ENCODE measurements around the gene CLBA1. TPM values are rescaled to one million over a fixed set of nuclear protein-coding genes. Genes with fewer than 3 reads are reported as not detected.
A peak's percentile ranks its signal among the peaks of the same experiment; 100 is the strongest.
"Not testable (repeated sequence)": the region's sequence is repeated elsewhere in the genome, so short reads cannot be mapped to it uniquely, and the experiment has no call there.

The CLBA1 gene
- total and polyA plus RNA-seq, 2 donors from 2014 or later: 13.2 to 22.6 TPM

DNA sequence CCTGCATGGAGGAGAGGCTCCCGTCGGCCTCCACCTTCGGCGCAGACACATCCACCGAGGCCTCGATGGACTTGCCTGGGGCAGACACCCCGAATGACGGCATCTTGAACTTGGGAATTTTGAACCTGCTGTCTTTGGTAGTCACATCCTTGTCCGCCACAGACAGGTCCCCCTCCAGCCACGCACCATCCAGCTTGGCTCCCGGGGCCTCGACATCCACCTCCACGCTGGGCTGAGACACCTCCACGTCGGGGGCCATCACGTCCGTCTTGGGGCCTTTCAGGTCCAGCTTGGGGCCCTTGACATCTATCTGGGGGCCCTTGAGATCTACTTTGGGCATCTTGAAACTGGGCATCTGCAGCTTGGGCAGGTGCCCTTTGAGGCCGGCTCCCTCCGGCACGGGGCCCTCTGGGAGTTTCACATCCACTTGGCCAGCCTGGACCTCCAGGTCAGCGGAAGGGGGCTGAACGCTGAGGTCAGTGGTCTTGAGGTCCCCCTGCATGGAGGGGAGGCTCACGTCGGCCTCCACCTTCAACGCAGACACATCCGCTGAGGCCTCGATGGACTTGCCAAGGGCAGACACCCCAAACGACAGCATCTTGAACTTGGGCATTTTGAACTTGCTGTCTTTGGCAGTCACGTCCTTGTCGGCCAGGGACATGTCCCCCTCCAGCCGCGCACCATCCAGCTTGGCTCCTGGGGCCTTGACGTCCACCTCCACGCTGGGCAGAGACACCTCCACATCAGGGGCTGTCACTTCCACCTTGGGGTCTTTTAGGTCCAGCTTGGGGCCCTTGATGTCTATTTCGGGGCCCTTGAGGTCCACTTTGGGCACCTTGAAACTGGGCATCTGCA is 37.5 kb upstream of the CLBA1 start:
- H3K9me3 ChIP-seq (ENCODE audit: control insufficient read depth in 2 of 3, insufficient read depth in 1 of 3, low read length in 3 of 3); FAIRE-seq: not testable (repeated sequence)

DNA sequence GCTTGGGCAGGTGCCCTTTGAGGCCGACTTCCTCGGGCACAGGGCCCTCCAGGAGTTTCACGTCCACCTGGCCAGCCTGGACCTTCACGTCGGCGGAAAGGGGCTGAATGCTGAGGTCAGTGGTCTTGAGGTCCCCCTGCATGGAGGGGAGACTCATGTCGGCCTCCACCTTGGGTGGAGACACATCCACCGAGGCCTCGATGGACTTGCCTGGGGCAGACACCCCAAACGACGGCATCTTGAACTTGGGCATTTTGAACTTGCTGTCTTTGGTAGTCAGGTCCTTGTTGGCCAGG is 36.9 kb upstream of the CLBA1 start:
- Histone ChIP-seq H3K4me1 (ENCODE audit: control insufficient read depth in 2 of 3, insufficient read depth in 2 of 3, low read depth in 1 of 3, low read length in 3 of 3) (no peaks in the 10 kb centered on the region), H3K4me3 (ENCODE audit: low read length in 3 of 3) (no peak overlapping the region), H3K9ac (ENCODE audit: low read length in 3 of 3) (no peak overlapping the region), H3K27me3 (ENCODE audit: control insufficient read depth, insufficient read depth, low read length) (no peaks in the 10 kb centered on the region), H3K27ac (ENCODE audit: low read depth in 2 of 2, low read length in 2 of 2) (no peak overlapping the region), H3K9me3 (ENCODE audit: control insufficient read depth in 2 of 3, insufficient read depth in 1 of 3, low read length in 3 of 3) (no peaks in the 10 kb centered on the region), H3K36me3 (ENCODE audit: control insufficient read depth in 2 of 3, insufficient read depth in 3 of 3, low read length in 3 of 3) (no peaks in the 10 kb centered on the region)
- DNase-seq: no peak
- no peak for FAIRE-seq
- no peak for TF ChIP-seq CTCF (IDR thresholded peaks at IDR 0.05; ENCODE audit: borderline replicate concordance, extremely low read depth, insufficient read depth)
- intact Hi-C loops (cut with DNase I): no loop called here

More for the DNA sequence above, 37.5 kb upstream of the CLBA1 start:
- H3K9ac ChIP-seq (ENCODE audit: low read length in 3 of 3); H3K4me3 ChIP-seq (ENCODE audit: low read length in 3 of 3); H3K36me3 ChIP-seq (ENCODE audit: control insufficient read depth in 2 of 3, insufficient read depth in 3 of 3, low read length in 3 of 3); H3K27me3 ChIP-seq (ENCODE audit: control insufficient read depth, insufficient read depth, low read length); H3K27ac ChIP-seq (ENCODE audit: low read depth in 2 of 2, low read length in 2 of 2); H3K4me1 ChIP-seq (ENCODE audit: control insufficient read depth in 2 of 3, insufficient read depth in 2 of 3, low read depth in 1 of 3, low read length in 3 of 3); intact Hi-C loops (cut with DNase I): not testable (repeated sequence)
- peak in 1 of 5 donors; percentile 53 for DNase-seq

DNA sequence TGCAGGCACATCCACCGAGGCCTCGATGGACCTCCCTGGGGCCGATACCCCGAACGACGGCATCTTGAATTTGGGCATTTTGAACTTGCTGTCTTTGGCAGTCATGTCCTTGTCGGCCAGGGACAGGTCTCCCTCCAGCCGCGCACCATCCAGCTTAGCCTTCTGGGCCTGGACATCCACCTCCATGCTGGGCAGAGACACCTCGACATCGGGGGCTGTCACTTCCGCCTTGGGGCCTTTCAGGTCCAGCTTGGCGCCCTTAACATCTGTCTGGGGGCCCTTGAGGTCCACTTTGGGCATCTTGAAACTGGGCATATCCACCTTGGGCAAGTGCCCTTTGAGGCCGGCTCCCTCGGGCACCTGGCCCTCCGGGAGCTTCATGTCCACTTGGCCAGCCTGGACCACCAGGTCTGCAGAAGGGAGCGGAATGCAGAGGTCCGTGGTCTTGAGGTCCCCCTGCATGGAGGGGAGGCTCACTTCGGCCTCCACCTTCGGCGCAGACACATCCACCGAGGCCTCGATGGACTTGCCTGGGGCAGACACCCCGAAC is 36.1 kb upstream of the CLBA1 start:
- H3K27me3 ChIP-seq (ENCODE audit: control insufficient read depth, insufficient read depth, low read length); H3K4me3 ChIP-seq (ENCODE audit: low read length in 3 of 3); H3K9ac ChIP-seq (ENCODE audit: low read length in 3 of 3); FAIRE-seq; H3K4me1 ChIP-seq (ENCODE audit: control insufficient read depth in 2 of 3, insufficient read depth in 2 of 3, low read depth in 1 of 3, low read length in 3 of 3); H3K36me3 ChIP-seq (ENCODE audit: control insufficient read depth in 2 of 3, insufficient read depth in 3 of 3, low read length in 3 of 3); H3K27ac ChIP-seq (ENCODE audit: low read depth in 2 of 2, low read length in 2 of 2); intact Hi-C loops (cut with DNase I); H3K9me3 ChIP-seq (ENCODE audit: control insufficient read depth in 2 of 3, insufficient read depth in 1 of 3, low read length in 3 of 3): not testable (repeated sequence)
- peak in 1 of 5 donors; percentile 67 for DNase-seq

GRCh38 chr14:104950021-104950420 is 35.6 kb upstream of the CLBA1 start:
- H3K4me1 ChIP-seq (ENCODE audit: control insufficient read depth in 2 of 3, insufficient read depth in 2 of 3, low read depth in 1 of 3, low read length in 3 of 3): no peaks in the 10 kb centered on the region
- no peak for FAIRE-seq
- intact Hi-C loops (cut with DNase I): no loop called here

DNA sequence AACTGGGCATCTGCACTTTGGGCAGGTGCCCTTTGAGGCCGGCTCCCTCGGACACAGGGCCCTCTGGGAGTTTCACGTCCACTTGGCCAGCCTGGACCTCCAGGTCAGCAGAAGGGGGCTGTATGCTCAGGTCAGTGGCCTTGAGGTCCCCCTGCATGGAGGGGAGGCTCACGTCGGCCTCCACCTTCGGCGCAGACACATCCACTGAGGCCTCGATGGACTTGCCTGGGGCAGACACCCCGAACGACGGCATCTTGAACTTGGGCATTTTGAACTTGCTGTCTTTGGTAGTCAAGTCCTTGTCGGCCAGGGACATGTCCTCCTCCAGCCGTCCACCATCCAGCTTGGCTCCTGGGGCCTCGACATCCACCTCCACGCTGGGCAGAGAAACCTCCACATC is 34.9 kb upstream of the CLBA1 start:
- peak in 1 of 5 donors; percentile 22 for DNase-seq
- H3K27me3 ChIP-seq (ENCODE audit: control insufficient read depth, insufficient read depth, low read length); H3K36me3 ChIP-seq (ENCODE audit: control insufficient read depth in 2 of 3, insufficient read depth in 3 of 3, low read length in 3 of 3); H3K4me3 ChIP-seq (ENCODE audit: low read length in 3 of 3); FAIRE-seq; H3K9me3 ChIP-seq (ENCODE audit: control insufficient read depth in 2 of 3, insufficient read depth in 1 of 3, low read length in 3 of 3); H3K4me1 ChIP-seq (ENCODE audit: control insufficient read depth in 2 of 3, insufficient read depth in 2 of 3, low read depth in 1 of 3, low read length in 3 of 3); H3K27ac ChIP-seq (ENCODE audit: low read depth in 2 of 2, low read length in 2 of 2); intact Hi-C loops (cut with DNase I); H3K9ac ChIP-seq (ENCODE audit: low read length in 3 of 3): not testable (repeated sequence)

More at GRCh38 chr14:104950021-104950420, 35.6 kb upstream of the CLBA1 start:
- DNase-seq: peak in 1 of 5 donors; percentile 61
- no peak overlapping the region for H3K27ac ChIP-seq (ENCODE audit: low read depth in 2 of 2, low read length in 2 of 2)
- no peak overlapping the region for H3K4me3 ChIP-seq (ENCODE audit: low read length in 3 of 3)
- TF ChIP-seq CTCF (IDR thresholded peaks at IDR 0.05; ENCODE audit: borderline replicate concordance, extremely low read depth, insufficient read depth): no peak
- no peaks in the 10 kb centered on the region for H3K36me3 ChIP-seq (ENCODE audit: control insufficient read depth in 2 of 3, insufficient read depth in 3 of 3, low read length in 3 of 3)
- H3K9me3 ChIP-seq (ENCODE audit: control insufficient read depth in 2 of 3, insufficient read depth in 1 of 3, low read length in 3 of 3): no peaks in the 10 kb centered on the region
- no peak overlapping the region for H3K9ac ChIP-seq (ENCODE audit: low read length in 3 of 3)
- H3K27me3 ChIP-seq (ENCODE audit: control insufficient read depth, insufficient read depth, low read length): no peaks in the 10 kb centered on the region

DNA sequence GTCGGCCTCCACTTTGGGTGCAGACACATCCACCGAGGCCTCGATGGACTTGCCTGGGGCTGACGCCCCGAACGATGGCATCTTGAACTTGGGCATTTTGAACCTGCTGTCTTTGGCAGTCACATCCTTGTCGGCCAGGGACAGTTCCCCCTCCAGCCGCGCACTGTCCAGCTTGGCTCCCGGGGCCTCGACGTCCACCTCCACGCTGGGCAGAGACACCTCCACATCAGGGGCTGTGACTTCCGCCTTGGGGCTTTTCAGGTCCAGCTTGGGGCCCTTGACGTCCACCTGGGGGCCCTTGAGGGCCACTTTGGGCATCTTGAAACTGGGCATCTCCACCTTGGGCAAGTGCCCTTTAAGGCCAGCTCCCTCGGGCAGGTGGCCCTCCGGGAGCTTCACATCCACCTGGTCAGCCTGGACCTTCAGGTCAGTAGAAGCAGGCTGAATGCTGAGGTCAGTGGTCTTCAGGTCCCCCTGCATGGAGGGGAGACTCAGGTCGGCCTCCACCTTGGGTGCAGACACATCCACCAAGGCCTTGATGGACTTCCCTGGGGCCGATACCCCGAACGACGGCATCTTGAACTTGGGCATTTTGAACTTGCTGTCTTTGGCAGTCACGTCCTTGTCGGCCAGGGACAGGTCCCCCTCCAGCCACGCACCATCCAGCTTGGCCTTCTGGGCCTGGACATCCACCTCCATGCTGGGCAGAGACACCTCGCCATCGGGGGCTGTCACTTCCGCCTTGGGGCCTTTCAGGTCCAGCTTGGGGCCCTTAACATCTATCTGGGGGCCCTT is 33.5 kb upstream of the CLBA1 start:
- H3K4me1 ChIP-seq (ENCODE audit: control insufficient read depth in 2 of 3, insufficient read depth in 2 of 3, low read depth in 1 of 3, low read length in 3 of 3); FAIRE-seq; H3K27me3 ChIP-seq (ENCODE audit: control insufficient read depth, insufficient read depth, low read length); H3K9ac ChIP-seq (ENCODE audit: low read length in 3 of 3); intact Hi-C loops (cut with DNase I); H3K27ac ChIP-seq (ENCODE audit: low read depth in 2 of 2, low read length in 2 of 2); H3K36me3 ChIP-seq (ENCODE audit: control insufficient read depth in 2 of 3, insufficient read depth in 3 of 3, low read length in 3 of 3); H3K4me3 ChIP-seq (ENCODE audit: low read length in 3 of 3); H3K9me3 ChIP-seq (ENCODE audit: control insufficient read depth in 2 of 3, insufficient read depth in 1 of 3, low read length in 3 of 3): not testable (repeated sequence)
- DNase-seq: peak in 1 of 5 donors; percentile 64
